H1 (cell line): ENCODE results near the gene MYLK. TPM values are rescaled to one million over a fixed set of nuclear protein-coding genes. Genes with fewer than 3 reads are reported as not detected.

ENCODE experiments used
- CTCF ChIA-PET: fragments of 300-600 bp; sonication (Branson Sonifier 250); formaldehyde crosslinking; loops from one replicate; lab custom pipeline; 2021; ENCODE audit not compliant: partially characterized antibody; lab: Charles Lee
- POLR2A ChIA-PET: fragments of 300-600 bp; sonication (Branson Sonifier 250); formaldehyde crosslinking; loops from one replicate; lab custom pipeline; 2021; ENCODE audit warnings: inconsistent platforms; ENCODE audit not compliant: partially characterized antibody; lab: Charles Lee
- DNase-seq, 2 experiments: peaks; one replicate each; pipeline versions ENCODE4 v3.0.0 to v3.0.0-alpha.2; 2010 to 2022; ENCODE audit warnings: low spot score in 2 of 2, low read depth in 1 of 2, mixed read lengths in 1 of 2
- FAIRE-seq: peaks from 2 replicates; lab custom pipeline; 2011; peaks lifted over from hg19 to GRCh38; lab: Jason Lieb, UNC
- H2AFZ ChIP-seq: 2 replicates; pipeline ENCODE4 v1.8.1; 2012; ENCODE audit warnings: low read length, inconsistent platforms
- H2AK5ac ChIP-seq: 2 replicates; pipeline ENCODE4 v1.6.1; 2013; ENCODE audit warnings: low read depth, low read length
- H2BK120ac ChIP-seq: replicated peaks from 2 replicates; pipeline ENCODE3; 2013; ENCODE audit warnings: low read depth, low read length, inconsistent platforms
- H2BK12ac ChIP-seq: 2 replicates; pipeline ENCODE4 v1.6.1; 2013; ENCODE audit warnings: low read depth, low read length
- H2BK15ac ChIP-seq: 2 replicates; pipeline ENCODE4 v1.6.1; 2013; ENCODE audit warnings: low read length
- H2BK20ac ChIP-seq: 2 replicates; pipeline ENCODE4 v1.6.1; 2013; ENCODE audit warnings: low read length
- H2BK5ac ChIP-seq: 2 replicates; pipeline ENCODE4 v1.6.1; 2013; ENCODE audit warnings: low read depth, low read length
- H3K14ac ChIP-seq: 2 replicates; pipeline ENCODE4 v1.6.1; 2013; ENCODE audit warnings: inconsistent platforms; ENCODE audit not compliant: insufficient read length
- H3K18ac ChIP-seq: 2 replicates; pipeline ENCODE4 v1.6.1; 2013; ENCODE audit warnings: low read length; ENCODE audit errors: extremely low read depth
- H3K23ac ChIP-seq: 2 replicates; pipeline ENCODE4 v1.6.1; 2013; ENCODE audit warnings: inconsistent platforms; ENCODE audit not compliant: insufficient read length
- H3K23me2 ChIP-seq: 2 replicates; pipeline ENCODE4 v1.6.1; 2013; ENCODE audit warnings: low read depth, low read length
- H3K27ac ChIP-seq: 2 replicates; pipeline ENCODE4 v1.6.1; 2011; ENCODE audit warnings: low read depth, low read length, inconsistent platforms
- H3K27me3 ChIP-seq, 4 experiments: replicated peaks in 1 of 4; 1 replicate in 1 of 4; 2 replicates in 3 of 4; pipeline versions ENCODE4 v1.6.1 to v1.8.1; 2011 to 2013; ENCODE audit warnings: low read length in 3 of 4, mild to moderate bottlenecking in 3 of 4, inconsistent platforms in 2 of 4, mixed read lengths in 2 of 4, moderate library complexity in 1 of 4; ENCODE audit not compliant: control insufficient read depth in 3 of 4, insufficient read depth in 3 of 4; ENCODE audit errors: extremely low read depth in 1 of 4
- H3K36me3 ChIP-seq, 4 experiments: 2 replicates each; pipeline versions ENCODE4 v1.6.1 to v1.8.1; 2011 to 2013; ENCODE audit warnings: mild to moderate bottlenecking in 4 of 4, low read length in 3 of 4, moderate library complexity in 2 of 4, control low read depth in 1 of 4, inconsistent platforms in 1 of 4; ENCODE audit not compliant: insufficient read depth in 4 of 4, control insufficient read depth in 2 of 4
- H3K4ac ChIP-seq: replicated peaks from 2 replicates; pipeline ENCODE3; 2013; ENCODE audit warnings: low read length, low read depth, mixed read lengths, inconsistent platforms; ENCODE audit not compliant: insufficient read length
- H3K4me1 ChIP-seq, 4 experiments: replicated peaks in 1 of 4; 1 replicate in 1 of 4; 2 replicates in 3 of 4; pipeline versions ENCODE4 v1.6.1 to v1.8.1; 2011 to 2013; ENCODE audit warnings: low read length in 3 of 4, inconsistent platforms in 2 of 4, mixed read lengths in 1 of 4; ENCODE audit not compliant: insufficient read depth in 4 of 4, control insufficient read depth in 3 of 4
- H3K4me2 ChIP-seq, 2 experiments: 2 replicates each; pipeline versions ENCODE4 v1.6.1 to v1.8.1; 2011 to 2013; ENCODE audit warnings: low read depth in 2 of 2, low read length in 2 of 2, control low read depth in 1 of 2, inconsistent platforms in 1 of 2, mild to moderate bottlenecking in 1 of 2; ENCODE audit not compliant: insufficient read depth in 1 of 2
- H3K4me3 ChIP-seq, 4 experiments: fragments of 200-600, 300-600 bp in 1 of 4; sonication (generic), shearing (Covaris generic), sonication (Bioruptor Twin) in 1 of 4; 2 replicates each; pipeline versions ENCODE4 v1.5.1 to v1.8.1; 2011 to 2016; ENCODE audit warnings: low read length in 4 of 4, low read depth in 3 of 4, control low read depth in 2 of 4, inconsistent platforms in 2 of 4, mild to moderate bottlenecking in 2 of 4, mixed read lengths in 1 of 4, moderate library complexity in 1 of 4; ENCODE audit not compliant: insufficient read depth in 2 of 4; ENCODE audit errors: extremely low read depth in 1 of 4
- H3K56ac ChIP-seq: replicated peaks from 2 replicates; pipeline ENCODE3; 2013; ENCODE audit warnings: low read depth, mild to moderate bottlenecking, mixed read lengths, low read length, inconsistent platforms; ENCODE audit not compliant: insufficient read length
- H3K79me1 ChIP-seq: 2 replicates; pipeline ENCODE4 v1.6.1; 2013; ENCODE audit warnings: low read depth, low read length, control low read depth
- H3K79me2 ChIP-seq, 2 experiments: 2 replicates each; pipeline versions ENCODE4 v1.6.1 to v1.8.1; 2012 to 2013; ENCODE audit warnings: low read length in 2 of 2, mild to moderate bottlenecking in 2 of 2, inconsistent platforms in 1 of 2; ENCODE audit not compliant: insufficient read depth in 2 of 2, control insufficient read depth in 1 of 2
- H3K9ac ChIP-seq, 4 experiments: replicated peaks in 1 of 4; 1 replicate in 1 of 4; 2 replicates in 3 of 4; pipeline versions ENCODE4 v1.6.1 to v1.8.1; 2011 to 2013; ENCODE audit warnings: low read depth in 3 of 4, low read length in 3 of 4, control low read depth in 2 of 4, mild to moderate bottlenecking in 2 of 4, moderate library complexity in 2 of 4, inconsistent platforms in 1 of 4; ENCODE audit errors: extremely low read depth in 1 of 4
- H3K9me3 ChIP-seq, 2 experiments: 2 replicates each; pipeline versions ENCODE4 v1.6.1 to v1.8.1; 2012 to 2013; ENCODE audit warnings: mild to moderate bottlenecking in 2 of 2, moderate library complexity in 2 of 2, control low read depth in 1 of 2, inconsistent platforms in 1 of 2, low read depth in 1 of 2, low read length in 1 of 2, mixed read lengths in 1 of 2; ENCODE audit not compliant: insufficient read depth in 2 of 2
- H4K20me1 ChIP-seq, 2 experiments: replicated peaks in 1 of 2; 2 replicates each; pipeline versions ENCODE3 to v1.8.1; 2011 to 2013; ENCODE audit warnings: inconsistent platforms in 2 of 2, low read length in 2 of 2, mild to moderate bottlenecking in 1 of 2; ENCODE audit not compliant: insufficient read depth in 2 of 2, control insufficient read depth in 1 of 2
- H4K5ac ChIP-seq: 2 replicates; pipeline ENCODE4 v1.6.1; 2013; ENCODE audit warnings: low read length, low read depth, mixed read lengths, inconsistent platforms; ENCODE audit not compliant: insufficient read length
- H4K8ac ChIP-seq: 2 replicates; pipeline ENCODE4 v1.8.0; 2013; ENCODE audit warnings: mild to moderate bottlenecking, moderate library complexity, low read length, inconsistent platforms; ENCODE audit not compliant: insufficient read depth; ENCODE audit errors: extremely low read depth
- H4K91ac ChIP-seq: replicated peaks from 2 replicates; pipeline ENCODE3; 2013; ENCODE audit warnings: low read length, mixed read lengths, inconsistent platforms; ENCODE audit not compliant: insufficient read length
- ASH2L ChIP-seq: fragments of 200-600, 300-600 bp; sonication (generic); IDR thresholded peaks from one replicate; pipeline ENCODE4 v1.7.1; 2017; ENCODE audit warnings: low read length
- BRCA1 ChIP-seq: IDR thresholded peaks from 2 replicates; pipeline ENCODE4 v1.6.1; 2012; ENCODE audit warnings: low read depth, low read length, improper control_type of control experiment
- CHD2 ChIP-seq: IDR thresholded peaks from 2 replicates; pipeline ENCODE4 v1.6.1; 2012; ENCODE audit warnings: low read length, improper control_type of control experiment
- HDAC6 ChIP-seq: IDR thresholded peaks from one replicate; pipeline ENCODE4 v1.7.1; 2012; ENCODE audit warnings: low read depth, mild to moderate bottlenecking, inconsistent platforms, low read length, moderate library complexity
- SIN3A ChIP-seq, 2 experiments: IDR thresholded peaks in 1 of 2; conservative IDR thresholded peaks in 1 of 2; 2 replicates each; pipeline ENCODE4 v1.6.1; 2011 to 2012; ENCODE audit warnings: low read length in 2 of 2, improper control_type of control experiment in 1 of 2, low read depth in 1 of 2, mild to moderate bottlenecking in 1 of 2
- SIRT6 ChIP-seq: IDR thresholded peaks from one replicate; pipeline ENCODE4 v1.7.1; 2012; ENCODE audit warnings: low read length, inconsistent platforms
- SRF ChIP-seq: IDR thresholded peaks from 2 replicates; pipeline ENCODE4 v1.6.1; 2011; ENCODE audit warnings: mild to moderate bottlenecking, low read depth, low read length, moderate library complexity
- SUZ12 ChIP-seq: fragments of 200-600 bp; sonication (generic); IDR thresholded peaks from 2 replicates; pipeline ENCODE4 v1.6.1; 2012; ENCODE audit warnings: mild to moderate bottlenecking, inconsistent platforms, low read length, moderate library complexity, mixed read lengths
- TAF1 ChIP-seq: IDR thresholded peaks from 2 replicates; pipeline ENCODE4 v1.6.1; 2011; ENCODE audit warnings: mild to moderate bottlenecking, low read depth, low read length
- WGBS, 2 experiments: shearing (Covaris generic) in 1 of 2; methylation state at CpG; one replicate each; pipeline versions ENCODE4 v1.1.6 to v1.1.7; 2013 to 2015; ENCODE audit warnings: low lambda C conversion rate in 2 of 2, mixed read lengths in 2 of 2, inconsistent platforms in 1 of 2, low coverage in 1 of 2, missing lambda C conversion rate in 1 of 2; ENCODE audit not compliant: insufficient replicate concordance in 2 of 2, insufficient coverage in 1 of 2, insufficient read length in 1 of 2; ENCODE audit errors: extremely low coverage in 1 of 2, missing lambda C conversion rate in 1 of 2; 5-methylcytosine and 5-hydroxymethylcytosine counted together
- polyA plus RNA-seq, 7 experiments: library from polyadenylated mRNA; depleted of rRNA in 3 of 7; stranded (reverse) in 5 of 7; unstranded in 2 of 7; fragments of >200 nt in 5 of 7; fragments of 200-250 nt in 2 of 7; gene quantifications; 1 replicate in 5 of 7; 2 replicates in 1 of 7; 4 replicates in 1 of 7; pipeline versions ENCODE4 v1.2.1 to v1.2.3, GENCODE V29; 2011 to 2013; ENCODE audit warnings: missing spikeins in 2 of 7, mixed read lengths in 2 of 7
- total RNA-seq: library from RNA; stranded (reverse); fragmentation: NEBNext Ultra II Directional; extraction: Animal tissue kit (Norgen Biotek cat#: 25700); gene quantifications from 2 replicates; pipeline ENCODE4 v1.2.1, GENCODE V29; 2021
- TF ChIP-seq, protein P1 (sequence below): IDR thresholded peaks from 2 replicates; pipeline ENCODE4 v1.6.1; 2011; ENCODE audit warnings: low read length, improper control_type of control experiment

MYLK gene
- total and polyA plus RNA-seq, 2 of the 8 experiments (the other 6 are each of a cell fraction or from before 2014, with no cell fraction given), result 11.6 to 21.3 TPM

DNA sequence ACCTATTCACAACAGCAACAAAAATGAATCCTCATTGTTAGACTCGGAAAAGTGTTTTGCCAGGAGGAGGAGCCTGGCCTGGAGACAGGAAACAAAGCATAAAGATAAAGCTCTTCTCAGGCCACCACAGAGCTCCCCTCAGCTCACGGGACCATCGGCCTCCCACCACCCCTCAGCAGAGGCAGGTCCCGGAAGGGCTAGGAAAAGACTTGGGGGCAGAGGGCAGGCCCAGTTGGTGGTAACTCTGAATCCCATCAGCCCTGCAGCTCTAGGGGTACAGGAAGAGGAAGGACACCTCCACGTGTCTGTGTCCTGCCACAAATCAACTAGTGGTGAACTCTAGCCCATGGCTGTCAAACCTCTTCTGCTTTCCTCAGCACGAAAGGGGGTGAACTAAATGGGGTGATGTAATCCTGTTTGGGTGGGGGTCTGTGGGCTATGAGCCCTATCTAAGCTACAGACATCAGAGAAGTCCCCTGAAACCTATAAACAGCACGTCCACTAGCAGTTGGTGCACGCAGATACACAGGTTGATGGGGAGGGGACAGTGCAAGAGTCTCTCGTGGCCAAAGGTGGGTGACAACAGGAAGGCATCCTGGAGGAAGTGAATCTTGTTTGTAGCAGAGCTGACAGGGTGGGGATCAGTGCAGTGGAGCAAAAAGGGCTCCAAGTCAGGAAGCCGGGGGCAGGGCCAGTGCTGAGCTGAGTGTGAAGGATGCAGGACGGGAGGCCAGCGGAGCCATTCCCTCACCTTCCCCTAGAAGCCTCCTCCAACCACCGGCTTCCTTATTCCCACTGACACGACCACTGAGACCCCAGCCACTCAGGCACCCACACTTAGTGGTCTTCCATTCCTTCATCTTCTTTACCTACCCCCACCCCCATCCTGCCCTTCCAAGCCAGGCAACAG lies 188.1 kb downstream of the MYLK start:
- Histone ChIP-seq H3K36me3 (peaks cover 0 to 3% (median 0%) of the 10 kb centered on the region in 4 experiments; a peak in 1 of 8 replicates), H2BK120ac (no peak overlapping the region), H4K5ac (no peak overlapping the region), H3K23ac (no peak overlapping the region), H2AFZ (no peak overlapping the region), H3K9me3 (no peaks in the 10 kb centered on the region), H3K4me1 (peaks cover 0 to 7% (median 2%) of the 10 kb centered on the region in 4 experiments; a peak in 3 of 7 replicates), H3K18ac (no peak overlapping the region), H3K4ac (no peak overlapping the region), H3K79me2 (no peaks in the 10 kb centered on the region), H4K20me1 (no peaks in the 10 kb centered on the region), H4K91ac (no peak overlapping the region), H3K79me1 (no peaks in the 10 kb centered on the region; the same call in 1 of the 2 replicates), H3K4me2 (no peak overlapping the region), H3K14ac (no peak overlapping the region), H2BK5ac (no peak overlapping the region), H3K4me3 (no peak overlapping the region), H4K8ac (no peak overlapping the region), H3K27me3 (no peaks in the 10 kb centered on the region), H3K9ac (no peak overlapping the region), H2AK5ac (no peak overlapping the region), H3K23me2 (no peaks in the 10 kb centered on the region), H2BK15ac (no peak overlapping the region), H3K27ac (no peak overlapping the region), H2BK20ac (no peak overlapping the region), H3K56ac (no peak overlapping the region), H2BK12ac (no peak overlapping the region)
- POLR2A ChIA-PET, result interaction anchor here (0.8 to 1.8 kb wide), 4 partner anchors 10 to 24 kb away, joined by 3 to 4 read pairs (median 3); no protein-coding TSS in a partner anchor
- FAIRE-seq (no peak), DNase-seq (no peak)
- CTCF ChIA-PET, result interaction anchor here (0.6 to 51.6 kb wide), 10 partner anchors 11 to 493 kb away, joined by 3 to 1463 read pairs (median 6); no protein-coding TSS in a partner anchor
- WGBS, 2 experiments, result 89% methylated on average over 14 of the region's 14 CpGs; no CpG with 5 or more reads in 1 of the 2 experiments
- no peak for TF ChIP-seq SIN3A (conservative IDR thresholded peaks at IDR 0.05 in 1 of 2, IDR thresholded peaks at IDR 0.05 in 1 of 2; ENCODE audit: low read depth in 1 of 2, low read length in 2 of 2)
- no peak for TF ChIP-seq CHD2
- TF ChIP-seq ASH2L, result no peak
- no peak for TF ChIP-seq SRF
- TF ChIP-seq TAF1, result no peak
- TF ChIP-seq, protein P1, sequence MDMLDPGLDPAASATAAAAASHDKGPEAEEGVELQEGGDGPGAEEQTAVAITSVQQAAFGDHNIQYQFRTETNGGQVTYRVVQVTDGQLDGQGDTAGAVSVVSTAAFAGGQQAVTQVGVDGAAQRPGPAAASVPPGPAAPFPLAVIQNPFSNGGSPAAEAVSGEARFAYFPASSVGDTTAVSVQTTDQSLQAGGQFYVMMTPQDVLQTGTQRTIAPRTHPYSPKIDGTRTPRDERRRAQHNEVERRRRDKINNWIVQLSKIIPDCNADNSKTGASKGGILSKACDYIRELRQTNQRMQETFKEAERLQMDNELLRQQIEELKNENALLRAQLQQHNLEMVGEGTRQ, result no peak
- no peak for TF ChIP-seq SUZ12
- TF ChIP-seq HDAC6, result no peak
- no peak for TF ChIP-seq BRCA1
- TF ChIP-seq SIRT6, result no peak
